NCI-H2029 (cell line): Measurements from ENCODE around the gene SNRK.

Source experiments
- DNase-seq: peaks from one replicate; lab custom pipeline; 2025; lab: John Stamatoyannopoulos, UW

The SNRK gene

GRCh38 chr3:43286115-43286840 lies at the start of gene SNRK:
TSS of gene SNRK (plus strand) at chr3:43286540. CDS start at chr3:43303204, 16,664 bp downstream.
- DNase-seq, result peak; percentile 83

DNA sequence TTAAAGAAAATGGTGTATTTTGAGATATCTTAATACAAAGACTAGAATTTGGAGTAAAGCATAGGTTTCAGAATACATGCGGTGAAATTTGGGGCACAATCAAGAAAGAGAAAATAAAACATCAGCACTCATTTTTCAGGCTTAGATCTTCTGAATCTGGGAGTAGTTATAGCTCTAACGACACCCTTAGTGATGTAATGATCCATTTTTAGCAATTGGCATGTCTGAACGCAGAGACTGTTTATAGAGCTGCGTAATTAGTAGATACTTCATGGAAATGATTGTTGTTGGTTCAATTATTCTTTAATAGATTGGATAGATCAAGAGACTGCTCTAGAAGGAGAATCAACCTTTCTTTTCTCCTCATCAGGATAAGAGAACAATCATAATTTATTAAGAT lies 47.5 kb upstream of the SNRK start:
- DNase-seq, result no peak

- DNase-seq, result no peak
These were observed 46.6 kb upstream of the SNRK start for GRCh38 chr3:43239755-43240154.

DNA sequence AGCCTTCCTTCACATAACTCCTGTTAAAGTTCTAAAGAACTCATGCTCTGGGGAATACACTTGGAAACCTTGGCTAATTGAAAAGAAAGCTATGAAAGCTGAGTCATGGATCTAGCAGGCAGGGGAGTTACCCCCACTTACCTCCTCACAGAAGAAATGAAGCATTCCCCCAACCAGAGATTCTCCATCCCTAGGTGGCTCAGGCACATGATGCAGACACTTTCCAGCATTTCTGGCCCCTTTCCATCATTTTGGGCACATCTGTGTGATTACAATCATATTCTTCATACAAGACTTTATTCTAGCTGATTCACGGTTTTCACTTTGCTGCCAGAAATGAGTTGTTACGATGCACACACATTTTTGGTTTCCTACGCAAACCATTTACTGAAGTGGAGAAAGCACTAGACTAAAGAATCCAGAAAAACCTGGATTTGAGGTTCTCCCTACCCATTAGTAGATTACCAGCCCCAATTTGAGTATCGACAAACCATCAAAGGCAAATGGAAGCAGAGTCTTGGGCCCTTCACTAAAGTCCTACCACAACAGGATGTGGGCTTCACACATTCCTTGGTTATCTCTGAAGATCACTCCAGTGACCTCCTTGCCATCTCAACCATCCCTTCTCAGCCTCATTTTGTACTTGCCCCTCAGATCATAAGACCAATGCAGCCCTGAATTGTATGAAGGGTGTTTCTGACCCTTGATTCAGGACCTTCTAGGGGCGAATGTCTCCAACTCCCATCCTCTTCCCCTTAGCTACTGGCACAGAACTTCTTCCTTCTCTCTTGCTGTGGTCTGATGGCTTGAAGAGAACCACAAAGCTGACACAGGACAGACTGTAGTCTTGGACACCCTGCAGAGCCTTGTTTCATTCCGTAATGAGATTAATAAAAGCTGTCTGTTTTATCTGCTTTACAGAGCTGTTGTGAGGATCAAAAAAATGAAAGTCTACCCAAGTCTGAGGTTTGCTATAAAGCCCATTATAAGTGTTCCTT lies 42.5 kb upstream of the SNRK start:
- no peak for DNase-seq

DNA sequence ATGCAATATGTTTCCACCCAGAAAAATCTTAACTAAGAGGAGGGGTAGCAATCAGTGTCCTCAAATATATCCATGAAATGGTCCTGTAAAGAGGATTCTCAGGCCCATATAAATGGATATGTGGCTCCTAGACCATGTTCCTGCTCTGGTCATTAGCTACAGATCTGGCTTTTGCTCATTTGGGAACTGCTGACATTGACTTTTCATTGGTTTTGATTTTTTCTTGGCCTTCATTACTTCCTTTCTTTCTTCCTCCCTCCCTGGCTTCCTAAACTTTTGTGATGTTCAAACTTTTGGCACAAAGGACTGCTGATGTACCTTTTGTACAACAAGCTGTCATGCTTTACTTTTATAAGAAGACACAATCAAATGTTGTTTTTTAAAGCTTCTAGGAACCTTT lies 41.6 kb upstream of the SNRK start:
- no peak for DNase-seq

GRCh38 chr3:43246976-43247375 lies 39.4 kb upstream of the SNRK start:
- no peak for DNase-seq

- no peak for DNase-seq
These were observed 38.7 kb upstream of the SNRK start for GRCh38 chr3:43247561-43248184.

DNA sequence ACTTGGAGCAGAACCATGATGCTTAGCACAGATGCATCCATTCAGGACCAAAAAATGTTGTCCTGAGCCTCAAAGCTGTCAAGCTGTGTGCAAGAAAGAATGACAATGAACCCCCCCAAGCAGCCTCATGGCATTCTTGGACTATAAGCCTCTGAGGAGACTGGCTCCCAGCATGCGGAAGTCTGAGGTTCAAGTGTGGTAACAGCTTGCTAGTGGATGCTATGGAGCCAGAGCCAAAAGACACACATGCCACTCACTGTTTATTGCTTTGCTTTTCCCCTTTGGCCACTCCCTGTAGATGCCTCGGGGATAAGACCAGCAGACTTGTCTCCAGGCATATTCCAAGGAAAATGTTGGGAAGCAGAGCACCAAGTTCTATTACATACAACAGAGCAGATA lies 38.2 kb upstream of the SNRK start:
- no peak for DNase-seq

DNA sequence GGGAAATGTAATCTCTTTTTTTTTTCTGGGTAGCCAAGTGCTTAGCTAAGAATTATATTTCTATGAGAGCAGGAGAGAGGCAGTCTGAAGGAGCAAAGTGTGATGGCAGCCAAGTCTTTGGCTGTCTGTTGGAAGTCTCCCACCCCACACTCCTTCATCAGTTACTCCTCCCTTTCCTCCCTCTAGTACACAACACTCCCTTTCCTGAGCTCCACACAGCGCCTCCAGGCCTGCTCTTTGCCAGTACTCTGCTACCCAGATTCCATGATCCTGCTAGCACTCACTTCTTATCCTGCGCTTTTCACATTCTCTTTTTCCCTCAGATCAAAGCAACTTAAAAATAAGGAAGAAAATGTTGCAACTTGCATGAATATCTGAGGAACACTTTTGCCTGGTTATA lies 37.4 kb upstream of the SNRK start:
- DNase-seq, result no peak

DNA sequence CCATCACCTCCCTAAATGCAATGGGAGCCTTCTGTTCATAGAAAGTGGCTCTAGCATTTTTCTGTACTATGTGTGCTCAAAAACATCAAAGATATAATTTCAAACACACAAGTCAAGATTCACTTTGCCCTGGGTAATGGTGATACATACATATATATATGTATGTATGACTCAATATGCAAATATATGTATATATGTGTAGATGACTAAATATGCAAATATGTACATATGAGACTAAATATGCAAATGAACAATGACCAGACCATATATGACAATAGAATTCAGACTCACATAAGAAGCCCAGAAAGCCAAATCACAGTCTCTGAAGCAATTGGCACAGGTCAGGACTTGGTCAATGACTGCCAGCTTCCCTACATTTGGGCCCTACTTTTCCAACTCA lies 36.9 kb upstream of the SNRK start:
- DNase-seq, result no peak

GRCh38 chr3:43253294-43253693 lies 33.0 kb upstream of the SNRK start:
- DNase-seq, result no peak

GRCh38 chr3:43254125-43254524 lies 32.2 kb upstream of the SNRK start:
- no peak for DNase-seq

GRCh38 chr3:43255662-43256061 lies 30.7 kb upstream of the SNRK start:
- no peak for DNase-seq

- no peak for DNase-seq
These were observed 29.5 kb upstream of the SNRK start for GRCh38 chr3:43256714-43257461.

- DNase-seq, result no peak
These were observed 28.5 kb upstream of the SNRK start for GRCh38 chr3:43257850-43258249.

- DNase-seq, result no peak
These were observed 26.7 kb upstream of the SNRK start for GRCh38 chr3:43259626-43260025.

GRCh38 chr3:43260412-43260811 lies 25.9 kb upstream of the SNRK start:
- no peak for DNase-seq

DNA sequence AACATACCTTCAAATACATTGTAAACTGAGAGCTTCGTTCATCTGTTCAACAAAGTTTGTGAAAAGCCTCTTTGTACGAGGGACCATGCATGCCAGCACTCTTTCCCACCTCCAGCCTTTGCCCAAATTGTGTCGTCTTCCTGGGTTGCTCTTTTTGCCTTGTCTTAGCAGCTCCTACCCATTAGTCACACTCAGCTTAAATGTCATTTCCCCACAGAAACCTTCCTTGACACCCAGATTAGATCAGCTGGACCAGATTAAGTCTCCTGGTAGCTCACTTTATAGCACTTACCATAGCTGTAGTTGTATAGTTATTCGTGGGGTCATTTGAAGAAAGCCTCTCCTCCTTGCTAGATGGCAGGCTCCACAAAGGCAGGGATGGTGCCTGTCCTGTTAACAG lies 24.1 kb upstream of the SNRK start:
- no peak for DNase-seq

DNA sequence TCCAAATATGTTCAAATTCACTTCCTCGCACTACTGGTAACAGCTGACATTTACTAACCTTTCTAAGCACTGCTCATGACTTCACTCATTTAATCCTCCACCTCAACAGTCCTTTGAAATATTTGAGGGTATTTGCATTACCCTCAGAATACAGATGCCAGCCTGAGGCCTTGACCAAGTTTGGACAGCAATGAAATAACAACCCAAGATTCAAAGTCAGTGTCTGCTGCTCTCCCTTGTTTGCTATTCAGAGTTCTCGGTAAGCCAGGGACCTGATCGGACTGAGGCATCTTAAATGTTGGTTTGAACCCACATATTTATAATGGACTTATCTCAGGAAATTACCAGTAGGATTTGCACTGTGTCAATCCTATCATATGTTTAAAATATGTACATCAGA lies 19.9 kb upstream of the SNRK start:
- DNase-seq, result no peak

- no peak for DNase-seq
These were observed 19.3 kb upstream of the SNRK start for GRCh38 chr3:43266995-43267394.

DNA sequence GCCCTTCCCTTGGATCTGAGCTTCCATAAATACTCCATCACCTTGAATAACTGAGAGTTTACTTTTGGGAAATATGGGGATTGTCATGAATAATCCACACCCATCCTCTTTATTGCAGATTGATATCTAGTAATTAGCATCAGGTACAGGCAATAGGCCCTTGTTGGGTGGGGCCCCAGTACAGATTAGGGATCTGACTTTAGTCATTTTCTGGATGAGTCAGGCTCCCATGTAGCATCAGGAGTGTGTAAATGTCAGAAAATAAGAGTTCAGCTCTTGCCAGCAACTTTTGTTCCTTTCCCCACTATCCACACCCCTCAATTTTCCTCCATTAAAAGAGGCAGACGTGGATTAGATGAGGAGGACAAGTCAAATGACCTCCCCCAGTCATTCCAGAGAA lies 17.7 kb upstream of the SNRK start:
- no peak for DNase-seq

DNA sequence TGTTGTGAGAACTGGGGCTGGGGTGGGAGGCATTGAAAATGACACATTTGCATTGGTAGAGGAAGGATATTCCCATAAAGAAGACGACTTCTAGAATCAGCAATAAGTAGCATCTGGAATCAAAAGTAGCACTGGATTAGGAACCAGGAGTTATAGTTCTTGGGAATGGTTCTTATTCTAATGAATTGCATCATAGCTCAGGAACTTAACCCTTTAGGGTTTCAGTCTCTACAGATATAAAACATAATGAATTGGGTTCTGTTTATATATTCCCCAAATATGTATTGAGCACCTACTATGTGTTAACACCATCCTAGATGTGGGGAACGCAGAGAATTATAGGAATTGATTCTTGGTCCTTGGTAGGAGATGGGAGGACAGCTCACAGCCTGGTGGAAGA lies 16.3 kb upstream of the SNRK start:
- DNase-seq, result no peak
